Spleen (tissue), 7 donors: ENCODE results near the gene TRMO.

Experiments used
- CTCF ChIP-seq, 11 experiments: fragments of 200-600 bp in 7 of 11; fragments of 450-650 bp in 4 of 11; sonication (generic) in 4 of 11; IDR thresholded peaks in 8 of 11; conservative IDR thresholded peaks in 3 of 11; 1 replicate in 7 of 11; 2 replicates in 4 of 11; pipeline versions ENCODE4 v1.4.0 to v1.8.0; 2016 to 2021; ENCODE audit warnings: antibody characterized with exemption in 11 of 11, inconsistent platforms in 4 of 11, mild to moderate bottlenecking in 1 of 11
- POLR2A ChIP-seq, 3 donors: fragments of 450-650 bp; IDR thresholded peaks; one replicate each; pipeline ENCODE4 v1.5.1; 2017; ENCODE audit warnings: antibody characterized with exemption in 3 of 3, mild to moderate bottlenecking in 1 of 3
- POLR2AphosphoS5 ChIP-seq, 3 donors: sonication (generic); formaldehyde crosslinking; IDR thresholded peaks; one replicate each; pipeline ENCODE4 v1.5.1; 2017; ENCODE audit warnings: antibody characterized with exemption in 3 of 3
- donor health status: DM: no; HTN: no; CAD: no; lungs with moderate emphysema.
- donor health status: DM: no; HTN: no; CAD: no.
- donor health status: DM: no; HTN: no; CAD: no.

- TF ChIP-seq CTCF (IDR thresholded peaks at IDR 0.05 in 8 of 11, conservative IDR thresholded peaks at IDR 0.05 in 3 of 11) (no peak), POLR2A (IDR thresholded peaks at IDR 0.05) (no peak), POLR2AphosphoS5 (IDR thresholded peaks at IDR 0.05) (no peak)
Measured at GRCh38 chr9:97925497-97926334, 3.4 kb upstream of the TRMO start.
